Stomach (tissue), 4 donors: Measurements from ENCODE around the gene FMC1.

Experiments
- EP300 ChIP-seq: sonication (generic); formaldehyde crosslinking; IDR thresholded peaks from one replicate; pipeline ENCODE4 v1.6.1; 2017; ENCODE audit warnings: antibody characterized with exemption
- POLR2A ChIP-seq, 4 donors: fragments of 450-650 bp; IDR thresholded peaks; one replicate each; pipeline ENCODE4 v1.6.1; 2016; ENCODE audit warnings: antibody characterized with exemption in 4 of 4, control low read depth in 2 of 4, mild to moderate bottlenecking in 1 of 4, moderate library complexity in 1 of 4
- POLR2AphosphoS5 ChIP-seq, 3 donors: sonication (generic); formaldehyde crosslinking; IDR thresholded peaks; one replicate each; pipeline ENCODE4 v1.6.1; 2016; ENCODE audit warnings: antibody characterized with exemption in 3 of 3
- TF ChIP-seq, protein P1 (sequence below), 7 experiments: fragments of 450-650 bp in 4 of 7; fragments of 200-600 bp in 3 of 7; sonication (generic) in 3 of 7; IDR thresholded peaks; one replicate each; pipeline ENCODE4 v1.5.1; 2016 to 2019; ENCODE audit warnings: antibody characterized with exemption in 7 of 7, control low read depth in 2 of 7, mild to moderate bottlenecking in 1 of 7

DNA sequence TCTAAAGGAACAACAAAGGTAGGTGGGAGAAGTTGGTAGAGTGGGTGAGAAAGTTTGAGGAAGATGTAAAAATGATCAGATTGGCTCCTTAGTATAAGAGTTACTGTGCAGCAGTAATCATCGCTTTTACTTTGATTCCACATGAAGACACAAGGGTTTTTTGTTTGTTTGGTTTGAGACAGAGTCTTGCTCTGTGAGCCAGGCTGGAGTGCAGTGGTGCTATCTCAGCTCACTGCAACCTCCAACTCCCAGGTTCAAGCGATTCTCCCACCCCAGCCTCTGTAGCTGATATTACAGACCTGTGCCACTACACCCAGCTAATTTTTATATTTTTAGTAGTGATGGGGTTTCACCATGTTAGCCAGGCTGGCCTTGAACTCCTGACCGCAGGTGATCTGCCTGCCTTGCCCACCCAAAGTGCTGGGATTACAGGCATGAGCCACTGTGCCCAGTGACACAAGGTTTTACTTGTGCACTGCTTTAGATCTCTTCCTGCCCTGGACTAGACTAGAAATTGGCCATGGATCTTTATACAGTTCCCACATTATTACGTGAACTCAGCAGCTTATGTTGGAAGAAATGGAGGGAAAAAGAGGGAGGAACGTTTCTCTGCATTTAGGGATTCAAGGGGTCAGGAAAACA, 29.3 kb downstream of the FMC1 start:
- TF ChIP-seq, protein P1, sequence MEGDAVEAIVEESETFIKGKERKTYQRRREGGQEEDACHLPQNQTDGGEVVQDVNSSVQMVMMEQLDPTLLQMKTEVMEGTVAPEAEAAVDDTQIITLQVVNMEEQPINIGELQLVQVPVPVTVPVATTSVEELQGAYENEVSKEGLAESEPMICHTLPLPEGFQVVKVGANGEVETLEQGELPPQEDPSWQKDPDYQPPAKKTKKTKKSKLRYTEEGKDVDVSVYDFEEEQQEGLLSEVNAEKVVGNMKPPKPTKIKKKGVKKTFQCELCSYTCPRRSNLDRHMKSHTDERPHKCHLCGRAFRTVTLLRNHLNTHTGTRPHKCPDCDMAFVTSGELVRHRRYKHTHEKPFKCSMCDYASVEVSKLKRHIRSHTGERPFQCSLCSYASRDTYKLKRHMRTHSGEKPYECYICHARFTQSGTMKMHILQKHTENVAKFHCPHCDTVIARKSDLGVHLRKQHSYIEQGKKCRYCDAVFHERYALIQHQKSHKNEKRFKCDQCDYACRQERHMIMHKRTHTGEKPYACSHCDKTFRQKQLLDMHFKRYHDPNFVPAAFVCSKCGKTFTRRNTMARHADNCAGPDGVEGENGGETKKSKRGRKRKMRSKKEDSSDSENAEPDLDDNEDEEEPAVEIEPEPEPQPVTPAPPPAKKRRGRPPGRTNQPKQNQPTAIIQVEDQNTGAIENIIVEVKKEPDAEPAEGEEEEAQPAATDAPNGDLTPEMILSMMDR (IDR thresholded peaks at IDR 0.05), result no peak
- TF ChIP-seq POLR2A (IDR thresholded peaks at IDR 0.05), result no peak
- TF ChIP-seq EP300, result no peak
- no peak for TF ChIP-seq POLR2AphosphoS5 (IDR thresholded peaks at IDR 0.05)
